ENCODE measurements around the gene PTPRZ1. TPM values are rescaled to one million over a fixed set of nuclear protein-coding genes. Genes with fewer than 3 reads are reported as not detected.

The PTPRZ1 gene
- total RNA-seq, 1 experiment from 2014 or later, result 0.37 TPM

- intact Hi-C loops (cut with micrococcal nuclease; ENCODE audit: unreplicated experiment), result no loop called here
- no TSS peak for BruUV-seq (replicated peaks)
- no peak overlapping the region for H3K27ac ChIP-seq
- no peaks in the 10 kb centered on the region for H3K9me2 ChIP-seq (ENCODE audit: insufficient read depth)
- H3K4me1 ChIP-seq (replicated peaks; ENCODE audit: insufficient read depth), result no peaks in the 10 kb centered on the region
- H2AFZ ChIP-seq, result no peak overlapping the region
- no peaks in the 10 kb centered on the region for H3K27me3 ChIP-seq (ENCODE audit: insufficient read depth, low read depth)
- POLR2A ChIA-PET (ENCODE audit: unreplicated experiment), result no interaction called here
- no peak overlapping the region for H3K4me3 ChIP-seq
- H3F3A ChIP-seq (ENCODE audit: insufficient read depth, low read depth), result no peaks in the 10 kb centered on the region
- H4K20me1 ChIP-seq (ENCODE audit: insufficient read depth), result no peaks in the 10 kb centered on the region
- CTCF ChIA-PET, result no interaction called here
- TF ChIP-seq CTCF (conservative IDR thresholded peaks at IDR 0.05) (no peak), EZH2 (IDR thresholded peaks at IDR 0.05; ENCODE audit: low read depth) (no peak)
- no peaks in the 10 kb centered on the region for H3K79me2 ChIP-seq (ENCODE audit: low read depth)
- H3K9me3 ChIP-seq (ENCODE audit: insufficient read depth, low read depth), result no peaks in the 10 kb centered on the region
- no peak for DNase-seq
- no peaks in the 10 kb centered on the region for H3K36me3 ChIP-seq (ENCODE audit: low read depth)
- no peak overlapping the region for H3K4me2 ChIP-seq
These were observed 192.0 kb downstream of the PTPRZ1 start for GRCh38 chr7:122064971-122065370.

- H3K36me3 ChIP-seq (ENCODE audit: low read depth), result no peaks in the 10 kb centered on the region
- H4K20me1 ChIP-seq (ENCODE audit: insufficient read depth), result no peaks in the 10 kb centered on the region
- no peaks in the 10 kb centered on the region for H3F3A ChIP-seq (ENCODE audit: insufficient read depth, low read depth)
- intact Hi-C loops (cut with micrococcal nuclease; ENCODE audit: unreplicated experiment), result no loop called here
- TF ChIP-seq EZH2 (IDR thresholded peaks at IDR 0.05; ENCODE audit: low read depth), result no peak
- no peak for TF ChIP-seq CTCF (conservative IDR thresholded peaks at IDR 0.05)
- H3K79me2 ChIP-seq (ENCODE audit: low read depth), result no peaks in the 10 kb centered on the region
- no peak overlapping the region for H2AFZ ChIP-seq
- H3K27me3 ChIP-seq (ENCODE audit: insufficient read depth, low read depth), result no peaks in the 10 kb centered on the region
- no peak overlapping the region for H3K4me3 ChIP-seq
- CTCF ChIA-PET, result no interaction called here
- H3K4me2 ChIP-seq, result no peak overlapping the region
- DNase-seq, result no peak
- no TSS peak for BruUV-seq (replicated peaks)
- no peaks in the 10 kb centered on the region for H3K4me1 ChIP-seq (replicated peaks; ENCODE audit: insufficient read depth)
- H3K27ac ChIP-seq, result no peak overlapping the region
- H3K9me2 ChIP-seq (ENCODE audit: insufficient read depth), result no peaks in the 10 kb centered on the region
- H3K9me3 ChIP-seq (ENCODE audit: insufficient read depth, low read depth), result no peaks in the 10 kb centered on the region
- POLR2A ChIA-PET (ENCODE audit: unreplicated experiment), result no interaction called here
These were observed 194.1 kb downstream of the PTPRZ1 start for GRCh38 chr7:122067077-122067476.

- Histone ChIP-seq H3K79me2 (ENCODE audit: low read depth) (no peaks in the 10 kb centered on the region), H3K4me3 (no peak overlapping the region), H3K4me1 (replicated peaks; ENCODE audit: insufficient read depth) (no peaks in the 10 kb centered on the region), H3K9me2 (ENCODE audit: insufficient read depth) (no peaks in the 10 kb centered on the region), H3K27me3 (ENCODE audit: insufficient read depth, low read depth) (no peaks in the 10 kb centered on the region), H4K20me1 (ENCODE audit: insufficient read depth) (no peaks in the 10 kb centered on the region), H2AFZ (no peak overlapping the region), H3K36me3 (ENCODE audit: low read depth) (no peaks in the 10 kb centered on the region), H3K27ac (no peak overlapping the region), H3K9me3 (ENCODE audit: insufficient read depth, low read depth) (no peaks in the 10 kb centered on the region), H3F3A (ENCODE audit: insufficient read depth, low read depth) (no peaks in the 10 kb centered on the region), H3K4me2 (no peak overlapping the region)
- ChIA-PET POLR2A (ENCODE audit: unreplicated experiment) (no interaction called here), CTCF (no interaction called here)
- no peak for TF ChIP-seq EZH2 (IDR thresholded peaks at IDR 0.05; ENCODE audit: low read depth)
- no peak for TF ChIP-seq CTCF (conservative IDR thresholded peaks at IDR 0.05)
- DNase-seq, result no peak
- BruUV-seq (replicated peaks), result no TSS peak
- intact Hi-C loops (cut with micrococcal nuclease; ENCODE audit: unreplicated experiment), result no loop called here
These were observed 195.1 kb downstream of the PTPRZ1 start for GRCh38 chr7:122068046-122068445.
